Right kidney (tissue), 9 donors: ENCODE measurements around the gene DRAXIN.
"Not testable (repeated sequence)": the region's sequence is repeated elsewhere in the genome, so short reads cannot be mapped to it uniquely, and the experiment has no call there.

Source experiments
- DNase-seq: peaks from one replicate; pipeline ENCODE4 v3.0.0-alpha.2; 2016
- long read RNA-seq, 8 donors: transcript quantifications; one replicate each; lab custom pipeline, GENCODE V29; 2026

The DRAXIN gene
- long read RNA-seq, donor 1, partial matches to known transcripts = 7 of 45 reads
- long read RNA-seq, donor 1, other reads (novel, unspliced or antisense) = 38 of 45 reads
- long read RNA-seq, donor 2 = 0 reads
- long read RNA-seq, donor 3 = 0 reads
- long read RNA-seq, donor 4 = 0 reads
- long read RNA-seq, donor 5 = 0 reads
- long read RNA-seq, donor 6 = 0 reads
- long read RNA-seq, donor 7 = 0 reads
- long read RNA-seq, donor 8 = 0 reads

GRCh38 chr1:11691302-11691914 lies at the start of gene DRAXIN:
DRAXIN (plus strand) TSS chr1:11691710; CDS start chr1:11706259, 14,549 bp downstream.
- peak; percentile 80 for DNase-seq

DNA sequence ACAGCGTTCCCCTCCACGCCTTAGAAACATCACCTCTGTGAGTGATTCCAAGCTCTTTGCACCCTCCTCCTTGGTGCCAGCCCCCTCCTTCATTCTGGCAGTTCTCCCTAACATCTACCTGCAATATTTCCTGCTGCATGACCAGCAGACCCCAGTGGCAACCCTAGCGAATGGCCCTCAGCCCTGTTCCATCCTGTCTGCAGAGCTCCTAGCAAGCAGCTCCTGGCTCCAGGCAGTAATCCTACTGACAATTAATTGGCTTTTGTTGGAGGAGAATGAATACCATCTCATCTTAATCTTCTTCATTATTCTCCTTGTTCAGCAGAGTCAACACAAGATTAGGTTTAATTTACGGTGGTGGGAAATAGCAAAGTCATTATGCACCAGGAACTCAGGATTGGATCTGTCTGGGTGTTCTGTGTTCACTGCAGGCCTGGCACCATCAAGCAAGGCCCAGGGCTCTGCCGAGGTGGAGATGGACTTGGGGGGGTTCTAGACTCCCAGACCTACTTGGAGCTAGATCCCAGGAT lies 49.7 kb upstream of the DRAXIN start:
- no peak for DNase-seq

DNA sequence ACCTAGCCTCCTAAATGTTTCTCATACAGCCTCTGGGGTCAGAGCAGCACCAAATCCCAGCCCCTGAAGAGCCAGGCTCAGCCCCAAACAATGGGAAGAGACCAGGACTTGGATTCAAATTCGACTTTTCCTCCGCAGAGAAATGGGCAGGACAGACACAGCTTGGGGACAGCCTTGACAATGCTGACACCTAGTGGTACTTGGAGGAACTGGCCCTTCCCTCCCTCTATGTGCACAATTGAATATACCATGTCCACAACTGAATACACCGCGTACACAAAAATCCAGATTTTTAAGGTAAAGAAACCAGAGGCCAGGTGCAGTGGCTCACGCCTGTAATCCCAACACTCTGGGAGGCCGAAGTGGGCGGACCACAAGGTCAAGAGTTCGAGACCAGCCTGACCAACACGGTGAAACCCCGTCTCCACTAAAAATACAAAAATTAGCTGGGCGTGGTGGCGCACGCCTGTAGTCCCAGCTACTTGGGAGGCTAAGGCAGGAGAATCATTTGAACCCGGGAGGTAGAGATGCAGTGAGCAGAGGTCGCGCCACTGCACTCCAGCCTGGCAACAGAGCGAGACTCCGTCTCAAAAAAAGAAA lies 49.0 kb upstream of the DRAXIN start:
- not testable (repeated sequence) for DNase-seq

- no peak for DNase-seq
These were observed 47.7 kb upstream of the DRAXIN start for GRCh38 chr1:11643782-11644181.

- no peak for DNase-seq
These were observed 46.2 kb upstream of the DRAXIN start for GRCh38 chr1:11645270-11645669.

GRCh38 chr1:11645670-11646265 lies 45.7 kb upstream of the DRAXIN start:
- DNase-seq = no peak

DNA sequence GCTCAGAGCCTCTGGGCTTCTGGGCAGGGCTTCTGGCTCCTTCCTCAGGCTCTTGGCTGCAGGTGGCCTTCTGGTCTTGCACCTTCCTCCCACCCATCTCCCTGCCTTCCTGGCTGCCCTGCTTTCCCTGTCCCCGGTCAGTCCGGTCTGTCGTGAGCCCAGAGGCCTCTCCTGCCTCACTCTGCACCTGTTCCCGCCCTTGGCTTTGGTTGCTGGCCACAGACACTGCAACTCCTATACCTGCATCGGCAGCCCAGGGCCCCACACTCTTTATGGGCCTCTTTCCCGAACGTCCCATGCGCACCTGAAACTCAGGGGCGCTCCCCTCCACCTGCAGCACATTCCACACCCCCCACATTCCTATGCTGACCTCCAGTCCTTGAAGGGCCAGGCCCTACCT lies 45.2 kb upstream of the DRAXIN start:
- no peak for DNase-seq

DNA sequence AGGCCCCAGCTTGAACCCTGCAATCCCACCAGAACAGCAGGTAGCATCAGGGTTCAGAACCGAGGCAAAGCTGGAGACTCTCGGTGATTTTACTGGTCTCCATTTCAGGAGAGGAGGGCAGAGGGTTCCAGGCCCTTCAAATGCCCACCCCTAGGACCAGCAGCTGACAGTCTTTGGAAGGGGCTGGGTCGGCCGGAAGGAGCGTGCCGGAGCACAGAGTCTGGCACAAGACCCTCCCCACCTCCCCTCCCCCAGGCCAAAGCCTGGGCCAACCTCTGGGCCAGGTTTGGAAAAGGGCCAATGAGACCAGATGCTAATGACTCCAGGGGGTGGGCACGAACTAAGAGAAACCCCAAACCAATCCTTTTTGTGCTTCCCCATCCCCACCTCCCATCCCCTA lies 44.2 kb upstream of the DRAXIN start:
- no peak for DNase-seq

DNA sequence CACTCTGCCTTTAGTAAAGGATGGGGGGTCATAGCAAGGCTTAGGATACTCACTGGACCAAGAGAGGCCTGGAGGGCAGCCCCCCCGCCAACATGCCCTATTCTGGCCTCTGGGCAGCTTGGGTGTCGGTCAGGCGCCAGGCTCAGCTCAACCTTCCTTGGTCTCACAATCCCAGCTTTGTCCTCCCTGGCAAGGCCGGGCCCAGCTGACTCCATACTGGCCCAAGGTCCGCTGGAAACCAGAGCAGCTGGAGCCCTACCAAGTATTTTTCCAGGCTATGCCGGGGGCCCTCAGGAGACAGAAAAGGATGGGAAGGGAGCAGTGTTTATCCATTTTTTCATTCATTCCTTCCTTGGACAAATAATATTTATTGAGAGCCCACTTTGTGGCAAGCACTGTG lies 43.5 kb upstream of the DRAXIN start:
- no peak for DNase-seq

DNA sequence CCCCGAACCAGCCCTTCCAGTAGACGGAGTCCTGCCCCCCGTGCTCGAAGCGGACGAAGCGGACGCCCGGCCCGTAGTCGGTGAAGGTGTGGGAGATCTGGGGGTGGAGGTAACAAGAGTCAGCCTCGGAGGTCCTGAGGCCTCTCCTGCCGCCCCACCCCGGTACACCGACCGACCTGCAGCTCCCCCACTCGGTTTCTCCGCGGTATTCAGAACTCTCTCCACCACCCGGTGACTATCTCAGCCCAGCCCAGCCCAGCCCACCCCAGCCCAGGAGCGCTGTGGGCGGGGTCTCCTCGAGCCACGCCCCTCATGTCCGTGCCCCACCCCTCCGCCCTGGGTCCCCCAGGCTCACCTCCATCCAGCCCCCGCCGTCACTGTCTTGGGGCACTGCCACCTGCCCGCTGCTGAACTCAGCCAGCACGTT lies 42.8 kb upstream of the DRAXIN start:
- DNase-seq = no peak

DNA sequence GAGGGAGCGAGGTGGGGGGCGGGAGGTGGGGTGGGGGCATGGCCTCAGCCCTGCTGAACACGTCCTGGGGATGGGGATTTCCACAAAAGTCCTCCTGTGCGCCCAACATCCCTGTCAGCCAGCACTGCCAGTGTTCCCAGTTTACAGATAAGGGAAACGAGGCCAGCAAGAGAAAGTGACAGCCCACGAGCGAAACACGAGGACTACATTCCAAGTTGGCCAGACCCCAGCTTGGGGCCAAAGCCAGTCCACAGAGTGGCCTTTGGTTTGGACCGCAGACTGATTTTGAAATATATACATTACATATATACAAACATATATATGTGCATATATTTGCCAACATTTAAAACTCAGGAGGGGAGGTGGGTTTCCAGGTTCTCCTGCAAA lies 42.3 kb upstream of the DRAXIN start:
- DNase-seq = no peak

- no peak for DNase-seq
These were observed 41.7 kb upstream of the DRAXIN start for GRCh38 chr1:11649624-11650330.

GRCh38 chr1:11650331-11650991 lies 41.0 kb upstream of the DRAXIN start:
- peak; percentile 66 for DNase-seq

DNA sequence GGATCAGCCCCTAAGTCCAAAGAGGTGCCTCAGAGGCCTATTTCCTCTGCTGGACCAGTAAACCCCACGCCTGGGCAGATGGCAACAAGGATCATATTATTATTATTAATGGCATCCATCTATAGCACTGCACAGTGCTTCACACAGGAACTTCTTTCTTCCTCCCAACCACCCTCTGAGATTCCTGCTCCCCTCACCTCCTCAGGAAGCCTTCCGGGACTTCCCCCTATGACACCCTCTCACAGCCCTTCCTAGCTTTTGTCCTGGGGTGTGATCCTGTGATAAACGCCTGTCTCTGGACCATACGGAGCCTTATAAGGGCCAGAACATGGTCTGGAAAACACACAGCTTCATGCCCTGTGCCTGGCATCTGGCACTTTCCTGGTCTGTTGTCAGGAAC lies 40.5 kb upstream of the DRAXIN start:
- DNase-seq = no peak

DNA sequence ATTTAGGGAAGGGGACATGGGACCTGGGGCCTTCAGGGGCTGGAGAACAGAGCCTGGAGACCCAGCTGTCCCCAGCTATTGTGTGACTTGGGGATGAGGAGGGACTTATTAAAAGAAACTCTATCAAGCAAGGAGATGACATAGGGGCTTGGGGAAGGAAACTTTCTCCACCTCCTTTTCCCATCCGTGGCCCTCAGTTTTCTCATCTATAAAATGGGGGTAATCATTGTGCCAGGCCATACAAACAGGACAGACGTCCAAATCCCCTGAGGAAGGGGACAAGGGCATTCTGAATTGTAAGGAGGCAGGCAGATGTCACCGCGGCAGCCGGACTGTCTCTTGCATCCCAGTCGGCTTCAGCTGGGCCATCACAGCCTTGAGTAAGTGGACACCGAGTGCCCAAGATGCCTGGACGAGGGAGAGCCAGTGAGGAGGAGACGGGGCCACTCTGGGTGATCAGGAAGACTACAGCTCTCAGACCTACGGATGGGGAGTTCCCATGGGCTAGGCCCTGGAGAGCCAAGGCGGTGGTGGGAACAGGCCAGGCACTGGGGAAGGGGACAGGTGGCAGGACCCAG lies 39.2 kb upstream of the DRAXIN start:
- no peak for DNase-seq

DNA sequence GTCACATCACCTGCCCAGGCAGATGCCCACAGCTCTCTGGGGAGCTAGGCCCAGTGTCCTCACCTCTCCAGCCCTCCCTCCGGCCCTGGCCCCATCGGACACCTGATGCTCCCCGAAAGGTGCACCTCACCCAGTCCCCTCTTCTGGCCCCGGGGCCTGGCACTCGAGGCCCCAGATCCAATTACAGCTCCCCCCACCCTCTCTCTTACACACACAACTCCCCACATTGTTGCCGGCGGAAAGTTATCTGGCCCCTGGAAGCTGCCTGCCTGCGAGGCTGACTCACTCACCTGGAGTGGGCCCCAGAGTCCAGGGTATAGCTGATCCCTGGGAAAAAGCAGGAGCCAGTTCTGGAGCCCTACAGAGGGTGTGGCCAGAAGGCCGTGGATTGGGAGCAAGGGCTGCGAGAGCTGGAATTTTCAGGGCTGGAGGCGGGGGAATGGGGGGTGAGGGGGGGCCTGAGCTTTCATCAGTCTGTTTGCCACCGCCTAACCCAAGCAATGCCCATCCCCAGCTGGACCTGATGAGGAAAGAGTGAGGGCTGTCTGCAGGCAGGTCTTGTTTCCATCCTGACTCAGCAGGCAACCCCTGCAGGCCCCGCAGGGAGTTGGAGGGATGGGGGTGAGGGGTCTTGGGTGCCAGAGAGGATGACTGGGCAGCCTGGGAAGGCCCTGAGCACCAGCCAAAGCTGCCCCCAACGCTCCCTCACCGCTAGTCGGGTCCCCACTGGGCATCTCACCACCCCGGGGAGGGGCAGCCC lies 38.2 kb upstream of the DRAXIN start:
- DNase-seq = no peak

GRCh38 chr1:11653861-11654136 lies 37.7 kb upstream of the DRAXIN start:
- no peak for DNase-seq

- DNase-seq = peak; percentile 61
These were observed 37.2 kb upstream of the DRAXIN start, which contains the start of the genes FBXO2 and FBXO44 for GRCh38 chr1:11654137-11654938. FBXO2 (minus strand) TSS chr1:11654429; CDS start chr1:11654340, 89 bp downstream. FBXO44 (plus strand) TSS chr1:11654877; CDS start chr1:11655836, 959 bp downstream.

GRCh38 chr1:11654939-11655808 lies 36.3 kb upstream of the DRAXIN start:
- DNase-seq = no peak
